ENCODE results near the gene SPAG5. TPM values are rescaled to one million over a fixed set of nuclear protein-coding genes. Genes with fewer than 3 reads are reported as not detected.

SPAG5 gene
- polyA plus RNA-seq, 1 donor from 2014 or later: 19.9 TPM

- Histone ChIP-seq H3K9me2 (ENCODE audit: insufficient read depth, low read length) (no peaks in the 10 kb centered on the region), H4K20me1 (ENCODE audit: insufficient read depth) (no peaks in the 10 kb centered on the region), H3K9me3 (ENCODE audit: low read length) (no peaks in the 10 kb centered on the region), H3K4me2 (ENCODE audit: low read length) (peak overlapping the region; percentile 74), H3K36me3 (ENCODE audit: insufficient read depth, low read length) (no peaks in the 10 kb centered on the region), H3K27me3 (ENCODE audit: insufficient read depth, low read depth, low read length) (no peaks in the 10 kb centered on the region), H3K27ac (ENCODE audit: low read length) (peak overlapping the region; percentile 66), H3K4me3 (ENCODE audit: low read length) (peak overlapping the region; percentile 96), H3K9ac (ENCODE audit: low read length) (peak overlapping the region; percentile 90), H3F3A (ENCODE audit: insufficient read depth, low read length, poor library complexity, severe bottlenecking) (no peaks in the 10 kb centered on the region), H2AFZ (ENCODE audit: low read depth, low read length) (peak overlapping the region; percentile 76), H3K79me2 (replicated peaks; ENCODE audit: insufficient read depth, low read length) (peaks cover 8% of the 10 kb centered on the region)
- TF ChIP-seq EP300 (conservative IDR thresholded peaks at IDR 0.05; ENCODE audit: poor library complexity, severe bottlenecking): no peak
- no peak for TF ChIP-seq EZH2 (IDR thresholded peaks at IDR 0.05; ENCODE audit: borderline replicate concordance, insufficient read depth, low read length, poor library complexity, severe bottlenecking)
- peak; percentile 3 for TF ChIP-seq TAF1 (IDR thresholded peaks at IDR 0.05; ENCODE audit: low read depth)
- TF ChIP-seq POLR2AphosphoS5 (IDR thresholded peaks at IDR 0.05): no peak
These were observed 47.2 kb downstream of the SPAG5 start for GRCh38 chr17:28551421-28552175.

- Histone ChIP-seq H3K4me3 (ENCODE audit: low read length) (peak overlapping the region; percentile 96), H3K27ac (ENCODE audit: low read length) (no peak overlapping the region), H4K20me1 (ENCODE audit: insufficient read depth) (no peaks in the 10 kb centered on the region), H2AFZ (ENCODE audit: low read depth, low read length) (no peak overlapping the region), H3K4me2 (ENCODE audit: low read length) (peak overlapping the region; percentile 74), H3K9ac (ENCODE audit: low read length) (peak overlapping the region; percentile 90), H3K79me2 (replicated peaks; ENCODE audit: insufficient read depth, low read length) (peaks cover 8% of the 10 kb centered on the region), H3F3A (ENCODE audit: insufficient read depth, low read length, poor library complexity, severe bottlenecking) (no peaks in the 10 kb centered on the region), H3K36me3 (ENCODE audit: insufficient read depth, low read length) (no peaks in the 10 kb centered on the region), H3K9me3 (ENCODE audit: low read length) (no peaks in the 10 kb centered on the region), H3K9me2 (ENCODE audit: insufficient read depth, low read length) (no peaks in the 10 kb centered on the region), H3K27me3 (ENCODE audit: insufficient read depth, low read depth, low read length) (no peaks in the 10 kb centered on the region)
- TF ChIP-seq CTCF (IDR thresholded peaks at IDR 0.05; ENCODE audit: poor library complexity, severe bottlenecking): no peak
- TF ChIP-seq EP300 (conservative IDR thresholded peaks at IDR 0.05; ENCODE audit: poor library complexity, severe bottlenecking): no peak
- no peak for TF ChIP-seq SMC3 (conservative IDR thresholded peaks at IDR 0.05; ENCODE audit: poor library complexity)
- TF ChIP-seq TAF1 (IDR thresholded peaks at IDR 0.05; ENCODE audit: low read depth): no peak
- no peak for TF ChIP-seq MXI1 (conservative IDR thresholded peaks at IDR 0.05; ENCODE audit: poor library complexity, severe bottlenecking)
- TF ChIP-seq POLR2AphosphoS5 (IDR thresholded peaks at IDR 0.05): no peak
- TF ChIP-seq REST (IDR thresholded peaks at IDR 0.05; ENCODE audit: borderline replicate concordance): no peak
- no peak for TF ChIP-seq RAD21 (conservative IDR thresholded peaks at IDR 0.05)
- no peak for TF ChIP-seq EZH2 (IDR thresholded peaks at IDR 0.05; ENCODE audit: borderline replicate concordance, insufficient read depth, low read length, poor library complexity, severe bottlenecking)
These were observed 48.0 kb downstream of the SPAG5 start for GRCh38 chr17:28550858-28551257.
